Esophagus squamous epithelium (tissue), 4 donors: ENCODE data around the gene EPHA1.

Experiments
- CTCF ChIP-seq, 6 experiments: fragments of 450-650 bp in 4 of 6; fragments of 200-600 bp in 2 of 6; sonication (generic) in 2 of 6; IDR thresholded peaks; one replicate each; pipeline ENCODE4 v1.5.1; 2016 to 2019; ENCODE audit warnings: antibody characterized with exemption in 6 of 6, mild to moderate bottlenecking in 4 of 6, moderate library complexity in 4 of 6
- POLR2A ChIP-seq, 4 donors: fragments of 450-650 bp; IDR thresholded peaks; one replicate each; pipeline ENCODE4 v1.6.1; 2017; ENCODE audit warnings: antibody characterized with exemption in 4 of 4, mild to moderate bottlenecking in 4 of 4, moderate library complexity in 3 of 4

- no peak for TF ChIP-seq CTCF (IDR thresholded peaks at IDR 0.05)
- no peak for TF ChIP-seq POLR2A (IDR thresholded peaks at IDR 0.05)
These were observed 47.0 kb downstream of the EPHA1 start for GRCh38 chr7:143361552-143362130.
